Pancreas (tissue), 10 donors: Measurements from ENCODE around the gene AHRR. TPM values are rescaled to one million over a fixed set of nuclear protein-coding genes. Genes with fewer than 3 reads are reported as not detected.

Source experiments
- ATAC-seq, 4 donors: fragments of 200-7000 bp; cut with Tn5 transposase; one replicate each; pipeline versions ENCODE4 v1.8.0 to v1.9.1; 2020; ENCODE audit warnings: mild to moderate bottlenecking in 4 of 4, moderate library complexity in 4 of 4
- DNase-seq, 6 donors: peaks; one replicate each; pipeline ENCODE4 v3.0.0-alpha.2; 2020
- FAIRE-seq: peaks from 2 replicates; lab custom pipeline; 2012; peaks lifted over from hg19 to GRCh38; lab: Jason Lieb, UNC
- H3K27ac ChIP-seq, 4 donors: fragments of 200-600 bp; sonication (generic); 1 replicate in 3 of 4; 2 replicates in 1 of 4; pipeline versions ENCODE4 v1.5.0 to v1.8.0; 2020
- H3K27me3 ChIP-seq, 4 donors: fragments of 200-600 bp; one replicate each; pipeline ENCODE4 v1.8.0; 2021
- H3K36me3 ChIP-seq, 3 donors: fragments of 200-600 bp; sonication (generic) in 1 of 3; one replicate each; pipeline versions ENCODE4 v1.5.0 to v1.8.0; 2020 to 2021
- H3K4me1 ChIP-seq, 3 donors: fragments of 200-600 bp; one replicate each; pipeline ENCODE4 v1.8.0; 2021
- H3K4me3 ChIP-seq, 4 donors: fragments of 200-600 bp; sonication (generic) in 2 of 4; one replicate each; pipeline versions ENCODE4 v1.5.0 to v1.8.0; 2020 to 2021
- H3K9me3 ChIP-seq, 4 donors: fragments of 200-600 bp; one replicate each; pipeline ENCODE4 v1.8.0; 2021
- WGBS, 2 donors: extraction: QIAGEN DNeasy Blood & Tissue Kit; methylation state at CpG; one replicate each; pipeline ENCODE4 v1.1.7; 2013; 5-methylcytosine and 5-hydroxymethylcytosine counted together
- intact Hi-C, 3 donors: fragments of 100-400 bp; cut with DNase I; formaldehyde crosslinking; loops; one replicate each; pipeline versions ENCODE4 v1.11.1 to v1.14.2; 2022
- polyA plus RNA-seq, 2 donors: library from polyadenylated mRNA; stranded (reverse); fragments of 200-250 nt; gene quantifications; one replicate each; pipeline ENCODE4 v1.2.3, GENCODE V29; 2013
- total RNA-seq, 6 donors: library from RNA; stranded (reverse); fragmentation: NEBNext Ultra II Directional in 4 of 6; extraction: Animal tissue kit (Norgen Biotek cat#: 25700) in 4 of 6; gene quantifications; one replicate each; pipeline versions ENCODE4 v1.2.1 to v1.2.4, GENCODE V29; 2021 to 2023
- TF ChIP-seq, protein P1 (sequence below), 4 donors: fragments of 200-600 bp; sonication (generic) in 3 of 4; IDR thresholded peaks; one replicate each; pipeline versions ENCODE4 v1.5.0 to v1.8.0; 2021; ENCODE audit warnings: antibody characterized with exemption in 4 of 4
- donor health status: healthy with polysubstance abuse.
- donor health status: DM: no; HTN: no; CAD: no; lungs with moderate emphysema.
- donor health status: DM: no; HTN: no; CAD: no.
- donor health status: control.
- donor health status: control.
- donor health status: Bipolar disorder and iron deficiency.
- donor health status: DM: yes; HTN: yes; CAD: no.
- donor health status: DM: no; HTN: no; CAD: no.
- donor health status: DM: no; HTN: no; CAD: no.
- donor health status: DM: yes; HTN: yes; CAD: no.

AHRR gene
- total and polyA plus RNA-seq, 8 donors: 0.34 to 1.7 (median 0.69) TPM

DNA sequence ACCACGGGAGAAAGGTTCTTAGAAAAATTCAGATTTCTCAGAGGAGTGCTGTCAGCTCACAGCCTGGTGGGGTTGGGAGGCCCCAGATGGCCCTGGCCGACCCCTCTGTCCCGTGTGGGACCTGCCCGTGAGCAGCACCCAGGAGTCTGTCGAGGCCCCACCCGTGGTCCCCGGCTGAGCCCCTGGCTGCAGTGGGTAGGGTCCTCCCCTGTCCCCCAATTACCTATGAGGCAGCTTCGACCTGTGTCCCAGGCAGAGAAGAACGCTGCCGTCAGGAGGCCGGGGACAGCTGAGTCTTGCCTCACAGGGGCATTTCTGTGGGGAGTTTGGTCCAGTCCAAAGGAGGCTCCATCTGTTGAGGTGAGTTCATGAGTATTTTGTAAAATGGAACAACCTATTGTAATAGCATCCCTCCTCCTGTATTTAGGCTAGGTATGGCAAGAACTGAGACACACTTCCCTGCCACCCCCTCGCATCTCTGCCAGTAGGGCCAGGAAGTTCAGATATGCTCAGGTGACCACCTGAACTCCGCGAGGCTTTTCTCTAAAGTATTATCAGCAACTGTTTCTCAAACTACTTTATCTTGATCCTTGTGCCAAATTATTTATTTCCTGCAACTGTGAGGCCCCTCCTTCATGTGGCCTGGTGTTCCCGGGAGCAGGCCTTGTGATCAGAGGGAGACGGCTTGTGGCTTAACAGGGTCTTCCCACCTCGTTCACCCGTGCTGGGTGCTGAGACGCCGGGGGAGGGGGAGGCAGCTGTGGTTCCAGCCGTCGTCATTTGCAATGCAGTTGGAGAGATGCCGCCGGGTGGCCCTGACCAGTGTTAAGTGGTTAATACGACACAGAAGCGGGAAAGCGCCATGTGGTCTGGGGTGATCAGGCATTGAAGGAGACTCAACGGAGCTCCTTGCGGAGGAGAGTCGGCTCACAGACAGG lies 1.7 kb downstream of the AHRR start:
- peak overlapping the region in 1 of 4 donors; percentile 56 for H3K4me3 ChIP-seq
- intact Hi-C loops: no loop called here
- FAIRE-seq: no peak
- no peak for ATAC-seq
- 54 to 59% methylated on average over 30 of the region's 30 CpGs for WGBS, 2 donors
- H3K27ac ChIP-seq: no peak overlapping the region
- TF ChIP-seq, protein P1, sequence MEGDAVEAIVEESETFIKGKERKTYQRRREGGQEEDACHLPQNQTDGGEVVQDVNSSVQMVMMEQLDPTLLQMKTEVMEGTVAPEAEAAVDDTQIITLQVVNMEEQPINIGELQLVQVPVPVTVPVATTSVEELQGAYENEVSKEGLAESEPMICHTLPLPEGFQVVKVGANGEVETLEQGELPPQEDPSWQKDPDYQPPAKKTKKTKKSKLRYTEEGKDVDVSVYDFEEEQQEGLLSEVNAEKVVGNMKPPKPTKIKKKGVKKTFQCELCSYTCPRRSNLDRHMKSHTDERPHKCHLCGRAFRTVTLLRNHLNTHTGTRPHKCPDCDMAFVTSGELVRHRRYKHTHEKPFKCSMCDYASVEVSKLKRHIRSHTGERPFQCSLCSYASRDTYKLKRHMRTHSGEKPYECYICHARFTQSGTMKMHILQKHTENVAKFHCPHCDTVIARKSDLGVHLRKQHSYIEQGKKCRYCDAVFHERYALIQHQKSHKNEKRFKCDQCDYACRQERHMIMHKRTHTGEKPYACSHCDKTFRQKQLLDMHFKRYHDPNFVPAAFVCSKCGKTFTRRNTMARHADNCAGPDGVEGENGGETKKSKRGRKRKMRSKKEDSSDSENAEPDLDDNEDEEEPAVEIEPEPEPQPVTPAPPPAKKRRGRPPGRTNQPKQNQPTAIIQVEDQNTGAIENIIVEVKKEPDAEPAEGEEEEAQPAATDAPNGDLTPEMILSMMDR (IDR thresholded peaks at IDR 0.05): no peak
- peaks cover 0 to 13% (median 13%) of the 10 kb centered on the region in 3 donors for H3K4me1 ChIP-seq
- no peak for DNase-seq
- H3K27me3 ChIP-seq: peaks cover 0 to 12% (median 3%) of the 10 kb centered on the region in 4 donors
- no peaks in the 10 kb centered on the region for H3K9me3 ChIP-seq
- H3K36me3 ChIP-seq: no peaks in the 10 kb centered on the region

DNA sequence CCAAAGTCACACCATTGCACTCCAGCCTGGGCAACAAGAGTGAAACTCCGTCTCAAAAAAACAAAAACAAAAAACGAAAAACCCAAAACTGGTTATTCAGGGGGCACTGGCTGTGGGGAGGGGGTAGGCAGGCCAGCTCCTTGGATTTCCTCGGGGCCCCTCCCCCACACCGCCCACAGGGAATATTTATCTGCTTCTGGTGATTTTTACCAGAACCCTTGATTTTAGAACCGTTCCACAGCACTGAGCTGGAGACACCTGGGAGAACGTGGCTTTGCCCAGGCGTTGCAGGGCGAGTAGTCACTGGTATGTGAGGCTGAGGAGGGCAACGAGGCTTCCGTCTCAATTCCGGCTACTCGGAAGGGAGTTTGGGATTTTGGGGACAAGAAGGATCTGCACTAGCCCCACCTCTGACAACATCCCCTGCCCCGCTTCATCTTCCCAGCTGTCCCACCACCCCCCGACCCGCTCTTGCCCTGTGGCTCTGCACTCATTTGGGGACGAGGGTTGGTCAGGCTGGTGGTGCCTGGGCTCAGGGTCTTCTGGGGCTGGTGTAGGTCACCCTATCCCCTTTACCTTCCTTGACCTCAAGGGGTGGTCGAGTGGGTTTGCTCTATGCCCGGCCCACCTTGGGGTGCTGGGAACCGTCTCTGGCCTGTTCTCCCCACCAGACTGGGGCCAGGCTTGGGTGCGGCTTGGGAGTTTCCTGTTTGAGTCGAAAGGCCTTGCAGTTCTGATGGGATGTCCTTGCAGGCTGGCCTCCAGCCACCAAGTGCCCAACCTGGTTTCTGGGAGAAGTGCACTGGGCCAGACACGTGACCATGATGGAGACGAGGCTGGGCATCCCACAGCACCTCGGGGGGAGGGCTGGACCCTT lies 3.5 kb downstream of the AHRR start:
- DNase-seq (no peak), ATAC-seq (no peak), FAIRE-seq (no peak)
- Histone ChIP-seq H3K36me3 (no peaks in the 10 kb centered on the region), H3K9me3 (no peaks in the 10 kb centered on the region), H3K4me1 (peaks cover 0 to 13% (median 13%) of the 10 kb centered on the region in 3 donors), H3K4me3 (no peak overlapping the region), H3K27me3 (peaks cover 0 to 12% (median 3%) of the 10 kb centered on the region in 4 donors), H3K27ac (no peak overlapping the region)
- 68 to 77% methylated on average over 22 to 24 of the region's 24 CpGs for WGBS, 2 donors
- TF ChIP-seq, protein P1 (IDR thresholded peaks at IDR 0.05): no peak
- intact Hi-C loops: no loop called here

DNA sequence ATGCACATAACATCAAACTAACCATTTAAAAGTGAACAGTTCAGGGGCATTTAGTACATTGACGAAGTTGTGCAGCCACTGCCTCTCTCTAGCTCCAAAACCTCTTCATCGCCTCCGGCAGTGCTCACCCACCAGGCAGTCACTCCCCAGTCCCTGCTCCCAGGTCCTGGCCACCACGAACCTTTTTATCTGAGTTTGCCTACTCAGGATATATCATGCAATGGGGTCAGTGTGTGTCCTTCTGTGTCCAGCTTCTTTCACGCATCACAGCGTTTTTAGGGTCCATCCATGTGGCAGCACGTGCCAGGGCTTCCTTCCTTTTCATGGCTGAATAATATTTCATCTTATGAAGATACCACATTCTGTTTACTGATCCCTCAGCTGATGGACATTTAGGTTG lies 4.6 kb downstream of the AHRR start:
- no peaks in the 10 kb centered on the region for H3K36me3 ChIP-seq
- intact Hi-C loops: no loop called here
- H3K27me3 ChIP-seq: peaks cover 0 to 7% (median 0%) of the 10 kb centered on the region in 4 donors
- 71 to 77% methylated on average over 7 of the region's 7 CpGs for WGBS, 2 donors
- no peak overlapping the region for H3K4me3 ChIP-seq
- ATAC-seq (no peak), DNase-seq (no peak), FAIRE-seq (no peak)
- H3K4me1 ChIP-seq: peaks cover 0 to 7% (median 6%) of the 10 kb centered on the region in 3 donors
- H3K27ac ChIP-seq: no peak overlapping the region
- TF ChIP-seq, protein P1 (IDR thresholded peaks at IDR 0.05): no peak
- no peaks in the 10 kb centered on the region for H3K9me3 ChIP-seq

DNA sequence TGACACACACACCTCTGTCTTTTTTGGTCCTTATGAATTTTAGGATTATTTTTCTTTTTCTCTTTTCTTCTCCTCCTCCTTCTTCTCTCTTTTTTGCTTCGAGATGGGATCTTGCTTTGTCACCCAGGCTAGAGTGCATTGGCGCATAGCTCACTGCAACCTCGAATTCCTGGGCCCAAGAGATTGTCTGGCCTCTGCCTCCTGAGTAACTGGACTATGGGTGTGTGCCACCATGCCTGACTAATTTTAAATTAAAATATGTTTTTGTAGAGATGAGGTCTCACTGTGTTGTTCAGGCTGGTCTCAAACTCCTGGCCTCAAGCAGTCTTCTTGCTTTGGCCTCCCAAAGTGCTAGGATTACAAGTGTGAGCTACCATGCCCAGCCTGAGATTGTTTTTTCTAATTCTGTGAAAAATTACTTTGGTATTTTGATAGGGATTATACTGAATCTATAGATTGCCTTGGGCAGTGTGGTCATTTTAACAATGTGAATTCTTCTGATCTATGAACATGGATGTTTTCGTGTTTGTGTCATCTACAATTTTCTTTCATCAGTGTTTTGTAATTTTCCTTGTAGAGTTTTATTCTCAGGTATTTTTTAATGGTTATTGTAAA lies 7.7 kb downstream of the AHRR start:
- intact Hi-C loops: no loop called here
- ATAC-seq: no peak
- Histone ChIP-seq H3K4me1 (no peaks in the 10 kb centered on the region), H3K4me3 (no peak overlapping the region), H3K36me3 (no peaks in the 10 kb centered on the region), H3K27me3 (no peaks in the 10 kb centered on the region), H3K27ac (no peak overlapping the region), H3K9me3 (no peaks in the 10 kb centered on the region)
- no peak for FAIRE-seq
- TF ChIP-seq, protein P1 (IDR thresholded peaks at IDR 0.05): no peak
- 67 to 76% methylated on average over 4 of the region's 4 CpGs for WGBS, 2 donors
- no peak for DNase-seq
